Measurements from ENCODE around the gene PKP4. TPM values are rescaled to one million over a fixed set of nuclear protein-coding genes. Genes with fewer than 3 reads are reported as not detected.
"Not testable (repeated sequence)": the region's sequence is repeated elsewhere in the genome, so short reads cannot be mapped to it uniquely, and the experiment has no call there.

PKP4 gene
- total RNA-seq, 4 donors from 2014 or later: 64.1 to 152 (median 90.2) TPM

DNA sequence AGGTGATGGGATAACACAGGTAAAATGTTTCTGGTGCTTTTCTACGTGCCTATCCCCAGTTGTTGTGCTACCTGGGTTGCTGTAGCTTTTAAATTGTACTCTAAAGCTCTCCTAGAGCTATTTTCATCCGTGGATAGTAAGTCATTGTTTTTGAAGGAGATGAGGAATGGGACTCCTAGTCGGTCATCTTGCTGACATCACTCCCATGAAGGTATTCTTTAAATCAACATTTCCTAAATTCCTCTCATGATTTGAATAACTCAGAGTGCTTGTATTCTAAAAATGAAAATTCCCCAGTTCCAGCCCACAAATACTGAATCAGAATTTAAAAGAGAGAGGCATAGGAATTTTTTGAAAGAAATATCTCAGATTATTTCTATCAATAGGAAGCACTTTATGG is 44.5 kb upstream of the PKP4 start:
- no peaks in the 10 kb centered on the region for H3K36me3 ChIP-seq
- TF ChIP-seq POLR2A (IDR thresholded peaks at IDR 0.05) (no peak), EP300 (IDR thresholded peaks at IDR 0.05) (no peak), POLR2AphosphoS5 (IDR thresholded peaks at IDR 0.05) (no peak)
- TF ChIP-seq, protein P1, sequence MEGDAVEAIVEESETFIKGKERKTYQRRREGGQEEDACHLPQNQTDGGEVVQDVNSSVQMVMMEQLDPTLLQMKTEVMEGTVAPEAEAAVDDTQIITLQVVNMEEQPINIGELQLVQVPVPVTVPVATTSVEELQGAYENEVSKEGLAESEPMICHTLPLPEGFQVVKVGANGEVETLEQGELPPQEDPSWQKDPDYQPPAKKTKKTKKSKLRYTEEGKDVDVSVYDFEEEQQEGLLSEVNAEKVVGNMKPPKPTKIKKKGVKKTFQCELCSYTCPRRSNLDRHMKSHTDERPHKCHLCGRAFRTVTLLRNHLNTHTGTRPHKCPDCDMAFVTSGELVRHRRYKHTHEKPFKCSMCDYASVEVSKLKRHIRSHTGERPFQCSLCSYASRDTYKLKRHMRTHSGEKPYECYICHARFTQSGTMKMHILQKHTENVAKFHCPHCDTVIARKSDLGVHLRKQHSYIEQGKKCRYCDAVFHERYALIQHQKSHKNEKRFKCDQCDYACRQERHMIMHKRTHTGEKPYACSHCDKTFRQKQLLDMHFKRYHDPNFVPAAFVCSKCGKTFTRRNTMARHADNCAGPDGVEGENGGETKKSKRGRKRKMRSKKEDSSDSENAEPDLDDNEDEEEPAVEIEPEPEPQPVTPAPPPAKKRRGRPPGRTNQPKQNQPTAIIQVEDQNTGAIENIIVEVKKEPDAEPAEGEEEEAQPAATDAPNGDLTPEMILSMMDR (IDR thresholded peaks at IDR 0.05): no peak
- H3K4me3 ChIP-seq: no peak overlapping the region
- H3K27me3 ChIP-seq: no peaks in the 10 kb centered on the region
- no peak overlapping the region for H3K27ac ChIP-seq
- DNase-seq (ENCODE audit: low spot score in 2 of 2): no peak
- no peaks in the 10 kb centered on the region for H3K4me1 ChIP-seq
- WGBS: 51% methylated on average over 3 of the region's 3 CpGs
- H3K9me3 ChIP-seq: peaks cover 9% of the 10 kb centered on the region

DNA sequence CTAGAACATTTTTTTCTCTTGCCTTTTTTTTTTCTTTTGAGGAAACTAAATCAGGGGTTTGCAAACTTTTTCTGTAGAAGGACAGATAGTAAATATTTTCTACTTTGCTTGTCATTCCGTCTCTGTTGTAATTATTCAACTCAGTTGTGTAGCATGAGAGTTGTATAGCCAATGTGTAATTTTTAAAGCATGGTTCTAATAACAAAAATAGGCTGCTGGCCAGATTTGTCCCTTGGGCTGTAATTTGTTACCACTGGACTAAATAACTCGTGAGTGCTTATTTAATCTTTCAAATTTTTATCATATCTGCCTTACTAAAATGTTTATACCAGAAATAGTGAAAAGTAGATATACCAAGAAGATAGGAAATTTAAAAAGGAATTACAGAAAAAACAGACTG is 43.2 kb upstream of the PKP4 start:
- no peak for DNase-seq (ENCODE audit: low spot score in 2 of 2)
- H3K4me1 ChIP-seq: no peaks in the 10 kb centered on the region
- H3K36me3 ChIP-seq: no peaks in the 10 kb centered on the region
- WGBS: 36% methylated on average over 2 of the region's 2 CpGs
- H3K27ac ChIP-seq: no peak overlapping the region
- no peaks in the 10 kb centered on the region for H3K27me3 ChIP-seq
- peaks cover 9% of the 10 kb centered on the region for H3K9me3 ChIP-seq
- TF ChIP-seq EP300 (IDR thresholded peaks at IDR 0.05): no peak
- no peak for TF ChIP-seq POLR2A (IDR thresholded peaks at IDR 0.05)
- TF ChIP-seq, protein P1 (IDR thresholded peaks at IDR 0.05): no peak
- no peak for TF ChIP-seq POLR2AphosphoS5 (IDR thresholded peaks at IDR 0.05)
- no peak overlapping the region for H3K4me3 ChIP-seq

DNA sequence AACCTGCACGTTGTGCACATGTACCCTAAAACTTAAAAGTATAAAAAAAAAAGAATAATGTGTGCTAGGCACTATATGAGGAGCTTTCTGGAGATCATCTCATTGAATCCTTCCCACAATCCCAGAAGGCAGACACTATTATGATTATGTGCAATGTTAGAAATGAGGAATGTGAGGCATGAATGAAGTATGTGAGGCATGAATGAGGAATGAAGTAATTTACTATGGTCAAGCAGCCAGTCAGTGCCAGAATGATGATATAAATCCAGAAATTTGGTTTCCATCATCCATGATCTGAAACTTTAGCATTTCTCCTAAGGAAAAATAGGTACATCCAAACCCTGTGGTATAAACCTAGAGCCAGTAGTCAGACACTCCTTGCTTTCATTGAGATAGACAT is 42.2 kb upstream of the PKP4 start:
- peaks cover 9% of the 10 kb centered on the region for H3K9me3 ChIP-seq
- H3K27me3 ChIP-seq: no peaks in the 10 kb centered on the region
- no peak for DNase-seq (ENCODE audit: low spot score in 2 of 2)
- no peak overlapping the region for H3K4me3 ChIP-seq
- no peak overlapping the region for H3K27ac ChIP-seq
- H3K4me1 ChIP-seq: no peaks in the 10 kb centered on the region
- TF ChIP-seq POLR2A (IDR thresholded peaks at IDR 0.05) (no peak), EP300 (IDR thresholded peaks at IDR 0.05) (no peak), POLR2AphosphoS5 (IDR thresholded peaks at IDR 0.05) (no peak)
- TF ChIP-seq, protein P1 (IDR thresholded peaks at IDR 0.05): no peak
- H3K36me3 ChIP-seq: no peaks in the 10 kb centered on the region
- 97% methylated on average over 1 of the region's 1 CpG for WGBS

DNA sequence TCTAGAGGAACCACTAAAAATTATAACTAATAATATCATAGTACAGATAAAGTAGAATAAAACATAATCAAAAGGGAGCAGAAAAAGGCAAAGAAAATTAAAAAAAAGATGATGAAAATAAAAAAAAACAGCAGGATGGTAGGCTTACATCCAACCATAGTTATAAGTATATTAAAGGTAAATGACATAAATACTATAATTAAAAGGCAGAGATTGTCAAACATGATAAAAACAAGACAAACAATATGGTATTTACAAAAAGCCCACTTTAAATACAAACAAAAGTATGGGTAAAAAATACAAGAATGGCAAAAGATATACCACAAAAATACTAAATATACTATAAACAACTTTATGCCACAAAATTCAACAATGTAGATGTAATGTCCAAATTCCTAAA is 24.6 kb upstream of the PKP4 start:
- no peak overlapping the region for H3K4me3 ChIP-seq
- H3K36me3 ChIP-seq: no peaks in the 10 kb centered on the region
- H3K9me3 ChIP-seq: peaks cover 5% of the 10 kb centered on the region
- H3K4me1 ChIP-seq: no peaks in the 10 kb centered on the region
- DNase-seq (ENCODE audit: low spot score in 2 of 2): no peak
- H3K27me3 ChIP-seq: no peaks in the 10 kb centered on the region
- TF ChIP-seq POLR2AphosphoS5 (IDR thresholded peaks at IDR 0.05) (no peak), EP300 (IDR thresholded peaks at IDR 0.05) (no peak), POLR2A (IDR thresholded peaks at IDR 0.05) (no peak)
- TF ChIP-seq, protein P1 (IDR thresholded peaks at IDR 0.05): no peak
- no peak overlapping the region for H3K27ac ChIP-seq

DNA sequence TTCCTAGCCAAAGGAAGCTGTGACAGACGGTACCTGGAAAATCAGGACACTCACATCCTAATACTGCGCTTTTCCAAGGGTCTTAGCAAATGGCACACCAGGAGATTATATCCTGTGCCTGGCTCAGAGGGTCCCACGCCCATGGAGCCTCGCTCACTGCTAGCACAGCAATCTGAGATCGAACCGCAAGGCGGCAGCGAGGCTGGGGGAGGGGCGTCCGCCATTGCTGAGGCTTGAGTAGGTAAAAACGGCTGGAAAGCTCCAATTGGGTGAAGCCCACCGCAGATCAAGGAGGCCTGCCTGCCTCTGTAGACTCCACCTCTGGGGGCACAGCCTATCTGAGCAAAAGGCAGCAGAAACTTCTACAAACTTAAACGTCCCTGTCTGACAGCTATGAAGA is 23.0 kb upstream of the PKP4 start:
- not testable (repeated sequence) for DNase-seq (ENCODE audit: low spot score in 2 of 2)

DNA sequence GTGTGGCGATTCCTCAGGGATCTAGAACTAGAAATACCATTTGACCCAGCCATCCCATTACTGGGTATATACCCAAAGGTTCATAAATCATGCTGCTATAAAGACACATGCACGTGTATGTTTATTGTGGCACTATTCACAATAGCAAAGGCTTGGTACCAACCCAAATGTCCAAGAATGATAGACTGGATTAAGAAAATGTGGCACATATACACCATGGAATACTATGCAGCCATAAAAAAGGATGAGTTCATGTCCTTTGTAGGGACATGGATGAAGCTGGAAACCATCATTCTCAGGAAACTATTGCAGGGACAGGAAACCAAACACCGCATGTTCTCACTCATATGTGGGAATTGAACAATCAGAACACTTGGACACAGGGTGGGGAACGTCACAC is 17.7 kb upstream of the PKP4 start:
- not testable (repeated sequence) for H3K36me3 ChIP-seq; H3K27ac ChIP-seq; DNase-seq (ENCODE audit: low spot score in 2 of 2); H3K9me3 ChIP-seq; H3K4me1 ChIP-seq; H3K4me3 ChIP-seq; H3K27me3 ChIP-seq
- 92% methylated on average over 4 of the region's 4 CpGs for WGBS

More for the DNA sequence above, 23.0 kb upstream of the PKP4 start:
- H3K4me1 ChIP-seq, H3K4me3 ChIP-seq, H3K27ac ChIP-seq, H3K36me3 ChIP-seq, H3K27me3 ChIP-seq, H3K9me3 ChIP-seq: not testable (repeated sequence)
- 98% methylated on average over 11 of the region's 13 CpGs for WGBS
